ENCODE data around the gene FIGNL2. TPM values are rescaled to one million over a fixed set of nuclear protein-coding genes. Genes with fewer than 3 reads are reported as not detected.
"Not testable (repeated sequence)": the region's sequence is repeated elsewhere in the genome, so short reads cannot be mapped to it uniquely, and the experiment has no call there.

The FIGNL2 gene
- polyA plus RNA-seq, 1 donor from 2014 or later = not detected

DNA sequence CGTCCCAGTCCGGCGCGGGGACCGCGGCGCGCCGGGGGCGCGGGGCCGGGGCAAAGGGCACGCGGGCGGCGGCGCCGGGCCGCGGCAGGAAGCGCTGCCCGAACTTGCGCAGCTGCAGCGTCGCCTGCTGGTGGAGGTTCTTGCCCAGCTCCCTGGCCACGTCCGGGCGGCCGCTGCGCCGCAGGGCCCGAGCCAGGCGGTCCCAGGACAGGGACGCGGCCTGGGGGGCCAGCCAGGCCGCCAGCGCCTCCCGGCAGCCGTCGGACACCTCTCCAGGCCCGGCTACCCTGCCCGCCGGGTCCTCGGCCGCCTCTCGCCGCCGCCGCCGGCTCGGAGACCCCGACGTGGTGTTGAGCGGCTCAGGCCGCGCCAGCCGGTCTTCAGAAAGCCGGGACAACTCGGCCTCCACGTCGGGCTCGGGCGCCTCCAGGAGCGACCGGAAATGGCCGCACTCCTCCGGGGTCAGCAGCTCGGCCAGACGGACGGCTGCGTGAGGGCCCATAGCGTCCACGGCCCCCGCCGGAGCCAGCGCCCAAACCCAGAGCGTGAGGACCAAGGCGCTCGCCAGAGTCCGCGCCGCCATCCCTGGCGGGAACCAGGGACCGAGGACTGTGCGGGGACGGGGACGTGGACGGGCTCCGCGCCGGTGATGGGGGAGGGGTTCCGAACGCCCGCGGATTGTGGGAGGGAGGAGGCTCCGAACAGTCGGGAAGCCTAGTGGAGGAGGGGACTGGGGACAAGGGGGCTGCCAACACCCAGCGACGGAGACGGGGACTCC, 34.0 kb downstream of the FIGNL2 start:
- Mint-ChIP-seq H3K27ac (no peak overlapping the region), H3K27me3 (peaks cover 43% of the 10 kb centered on the region), H3K36me3 (peaks cover 9% of the 10 kb centered on the region), H3K4me1 (peaks cover 2 to 12% (median 3%) of the 10 kb centered on the region in 3 donors), H3K4me3 (peak overlapping the region; percentile 61 to 87 (median 84)), H3K9me3 (no peaks in the 10 kb centered on the region)

DNA sequence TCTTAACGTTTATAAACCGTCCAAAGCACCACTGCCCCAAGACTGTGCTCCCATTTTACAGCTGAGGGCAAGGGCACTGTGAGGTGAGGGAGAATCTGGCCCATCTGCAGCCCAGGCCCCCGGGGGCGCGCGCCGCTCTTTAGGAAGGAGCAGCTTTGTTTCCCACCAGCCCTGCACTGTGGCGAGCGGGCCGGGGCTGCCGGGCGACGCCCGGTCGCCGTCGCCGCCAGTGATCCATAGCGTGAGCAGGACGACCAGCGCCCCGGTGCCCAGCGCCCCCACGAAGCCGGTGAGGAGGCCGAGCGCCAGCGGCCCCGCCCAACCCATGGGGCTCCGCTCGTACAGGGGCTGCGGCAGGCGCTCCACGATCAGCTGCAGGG, 34.6 kb downstream of the FIGNL2 start:
- H3K27ac Mint-ChIP-seq = no peak overlapping the region
- H3K27me3 Mint-ChIP-seq = peaks cover 44% of the 10 kb centered on the region
- peaks cover 9% of the 10 kb centered on the region for H3K36me3 Mint-ChIP-seq
- peak overlapping the region in 3 of 4 donors; percentile 57 to 83 (median 76) for H3K4me3 Mint-ChIP-seq
- peaks cover 7 to 17% (median 8%) of the 10 kb centered on the region in 3 donors for H3K4me1 Mint-ChIP-seq
- no peaks in the 10 kb centered on the region for H3K9me3 Mint-ChIP-seq

DNA sequence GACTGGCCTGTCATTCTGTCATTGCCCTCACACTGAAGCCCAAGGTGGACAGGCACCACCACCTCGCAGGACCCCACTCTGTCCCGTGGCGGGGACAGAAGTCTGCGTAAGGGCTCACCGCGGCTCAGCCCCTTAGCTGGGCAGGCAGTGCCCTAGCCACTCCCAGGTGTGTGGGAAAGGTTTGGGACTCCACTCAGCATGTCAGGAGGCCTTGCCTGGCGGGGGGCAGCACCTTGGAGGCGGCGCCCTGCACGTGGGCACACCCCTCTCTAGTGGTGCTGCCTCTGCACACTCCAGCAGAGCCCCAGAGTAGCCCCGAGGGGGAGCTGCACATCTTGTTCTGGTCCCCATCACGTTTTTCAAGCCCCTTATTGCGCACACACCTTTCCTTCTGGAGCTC, 35.6 kb downstream of the FIGNL2 start:
- Mint-ChIP-seq H3K36me3 (peaks cover 9% of the 10 kb centered on the region), H3K9me3 (no peaks in the 10 kb centered on the region), H3K4me3 (peak overlapping the region in 3 of 4 donors; percentile 44 to 83 (median 76)), H3K4me1 (peaks cover 8 to 18% (median 8%) of the 10 kb centered on the region in 3 donors), H3K27me3 (peaks cover 48% of the 10 kb centered on the region), H3K27ac (no peak overlapping the region)

DNA sequence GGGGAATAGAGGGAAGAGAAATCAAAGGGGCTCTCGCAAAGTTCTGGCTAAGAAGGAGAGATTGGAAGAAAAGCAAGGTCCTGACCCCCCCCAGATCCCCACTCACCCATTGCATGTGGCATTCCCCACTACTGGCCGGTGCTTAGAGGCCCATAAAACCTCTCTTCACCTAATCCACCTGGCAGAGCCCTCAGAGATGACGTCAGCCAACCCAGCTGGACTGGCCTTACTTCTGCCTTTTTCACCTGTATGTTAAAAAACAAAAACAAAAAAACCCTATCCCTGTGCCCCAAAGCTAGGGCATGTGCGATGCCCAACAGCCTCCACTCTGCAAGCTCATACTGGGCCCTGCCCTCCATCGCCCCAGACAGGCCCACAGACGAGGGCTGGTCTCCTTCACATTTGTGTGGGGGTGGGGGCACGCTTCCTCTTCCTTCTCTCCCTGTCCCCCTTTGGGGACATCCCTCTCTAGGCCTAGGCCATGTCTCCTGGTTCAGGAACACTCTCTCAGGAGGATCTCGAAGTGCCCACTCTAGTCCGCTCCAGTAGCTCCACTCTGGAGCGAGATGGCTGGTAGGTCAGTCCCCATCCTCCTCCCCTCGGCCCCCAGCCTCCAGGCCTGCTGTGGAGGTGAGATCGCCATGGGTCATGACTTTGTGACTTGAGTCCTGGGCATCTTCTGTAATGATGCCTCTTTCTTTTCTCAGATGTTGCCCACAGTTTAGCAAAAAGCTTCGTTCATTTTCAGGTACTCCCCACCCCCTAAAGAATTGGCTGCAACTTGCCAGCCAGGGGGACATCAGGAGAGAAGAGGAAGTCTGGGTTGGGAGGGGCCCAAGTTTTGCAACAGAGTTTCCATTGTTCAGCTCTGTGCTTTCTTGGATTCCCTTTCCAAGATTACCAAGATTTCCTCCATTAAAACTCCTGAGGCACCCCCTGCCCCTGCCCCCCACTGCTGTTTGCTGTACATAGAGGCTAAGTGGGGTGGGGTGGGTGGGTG, 37.0 kb downstream of the FIGNL2 start:
- H3K4me3 Mint-ChIP-seq = peak overlapping the region in 1 of 4 donors; percentile 71
- H3K27me3 Mint-ChIP-seq = peaks cover 50% of the 10 kb centered on the region
- H3K36me3 Mint-ChIP-seq = peaks cover 3% of the 10 kb centered on the region
- no peaks in the 10 kb centered on the region for H3K9me3 Mint-ChIP-seq
- H3K4me1 Mint-ChIP-seq = peaks cover 8 to 18% (median 8%) of the 10 kb centered on the region in 3 donors
- no peak overlapping the region for H3K27ac Mint-ChIP-seq

DNA sequence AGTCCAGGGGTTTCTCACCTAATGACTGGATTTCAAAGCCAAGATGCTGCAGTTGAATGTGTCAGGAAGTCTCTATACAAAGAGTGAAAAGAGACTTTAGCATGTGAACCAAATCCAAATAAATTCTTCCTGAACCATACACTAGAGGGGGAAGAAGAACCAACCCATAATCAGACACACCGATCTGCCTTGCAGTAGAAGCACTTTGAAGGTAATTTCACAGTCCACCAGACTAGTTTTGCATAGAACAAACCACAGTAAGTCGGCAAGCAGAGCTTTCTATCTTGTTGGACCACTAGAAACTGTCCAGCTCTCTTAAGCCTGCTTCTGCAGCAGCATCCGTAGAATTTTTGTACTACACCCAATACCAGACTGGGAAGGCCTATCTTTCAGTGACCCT, 39.3 kb downstream of the FIGNL2 start:
- peak overlapping the region in 2 of 4 donors; percentile 10 to 43 for H3K4me3 Mint-ChIP-seq
- peaks cover 5 to 14% (median 8%) of the 10 kb centered on the region in 3 donors for H3K4me1 Mint-ChIP-seq
- peak overlapping the region in 1 of 3 donors; percentile 41 for H3K27ac Mint-ChIP-seq

DNA sequence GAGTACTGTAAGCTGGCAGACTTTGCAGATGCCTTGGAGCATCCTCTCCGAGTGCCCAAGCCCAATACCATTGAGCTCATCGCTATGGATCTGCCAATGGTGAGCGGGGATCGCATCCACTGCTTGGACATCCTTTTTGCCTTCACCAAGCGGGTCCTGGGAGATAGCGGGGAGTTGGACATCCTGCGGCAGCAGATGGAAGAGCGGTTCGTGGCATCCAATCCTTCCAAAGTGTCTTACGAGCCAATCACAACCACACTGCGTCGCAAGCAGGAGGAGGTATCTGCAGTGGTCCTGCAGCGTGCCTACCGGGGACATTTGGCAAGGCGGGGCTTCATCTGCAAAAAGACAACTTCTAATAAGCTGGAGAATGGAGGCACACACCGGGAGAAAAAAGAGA, 41.6 kb downstream of the FIGNL2 start:
- Mint-ChIP-seq H3K9me3 (no peaks in the 10 kb centered on the region), H3K4me1 (peaks cover 5 to 14% (median 6%) of the 10 kb centered on the region in 3 donors), H3K4me3 (no peak overlapping the region), H3K27ac (no peak overlapping the region), H3K27me3 (peaks cover 32% of the 10 kb centered on the region), H3K36me3 (no peaks in the 10 kb centered on the region)

More for the DNA sequence above, 39.3 kb downstream of the FIGNL2 start:
- Mint-ChIP-seq H3K27me3 (peaks cover 38% of the 10 kb centered on the region), H3K9me3 (no peaks in the 10 kb centered on the region), H3K36me3 (no peaks in the 10 kb centered on the region)

DNA sequence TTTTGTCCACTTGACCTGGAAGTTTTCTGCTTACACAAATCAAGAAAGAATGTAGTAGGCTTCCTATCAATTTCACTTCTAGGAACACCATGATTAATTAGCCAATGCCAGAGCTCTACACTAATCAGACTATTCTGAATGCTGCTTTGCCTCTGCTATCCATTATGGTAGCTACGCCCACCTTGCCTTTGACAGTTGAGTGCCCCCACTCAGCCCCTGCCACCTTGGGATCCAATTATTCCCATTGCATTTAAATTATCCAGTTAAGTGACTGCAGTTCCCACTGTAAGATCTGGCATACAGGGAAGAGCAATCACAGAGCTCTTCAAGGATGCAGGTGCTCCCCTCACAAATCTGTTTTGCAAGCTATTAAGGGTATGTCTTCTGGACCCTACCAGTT, 47.5 kb downstream of the FIGNL2 start:
- Mint-ChIP-seq H3K27me3 (no peaks in the 10 kb centered on the region), H3K4me3 (no peak overlapping the region), H3K4me1 (no peaks in the 10 kb centered on the region), H3K9me3 (no peaks in the 10 kb centered on the region), H3K27ac (no peak overlapping the region), H3K36me3 (peaks cover 1% of the 10 kb centered on the region)

DNA sequence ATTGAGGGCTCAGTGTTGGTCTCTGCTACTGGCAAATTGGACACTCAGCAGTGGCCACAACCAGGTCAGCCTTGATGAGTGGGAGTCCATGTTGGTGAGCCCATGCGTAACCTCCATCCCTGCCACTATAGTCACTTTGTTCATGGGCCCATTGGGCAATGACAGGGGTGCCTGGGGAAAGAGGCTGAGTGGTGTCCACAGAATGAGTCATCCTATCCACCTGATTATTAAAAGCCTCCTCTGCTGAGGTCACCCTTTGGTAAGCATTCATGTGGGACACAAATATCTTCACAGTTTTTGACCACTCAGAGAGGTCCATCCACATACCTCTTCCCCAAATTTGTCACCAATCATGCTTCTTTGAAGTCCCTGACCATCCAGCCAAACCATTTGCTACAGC, 50.0 kb downstream of the FIGNL2 start:
- Mint-ChIP-seq H3K4me3 (no peak overlapping the region), H3K27me3 (peaks cover 2% of the 10 kb centered on the region), H3K9me3 (no peaks in the 10 kb centered on the region), H3K4me1 (no peaks in the 10 kb centered on the region), H3K36me3 (peaks cover 1% of the 10 kb centered on the region), H3K27ac (no peak overlapping the region)

DNA sequence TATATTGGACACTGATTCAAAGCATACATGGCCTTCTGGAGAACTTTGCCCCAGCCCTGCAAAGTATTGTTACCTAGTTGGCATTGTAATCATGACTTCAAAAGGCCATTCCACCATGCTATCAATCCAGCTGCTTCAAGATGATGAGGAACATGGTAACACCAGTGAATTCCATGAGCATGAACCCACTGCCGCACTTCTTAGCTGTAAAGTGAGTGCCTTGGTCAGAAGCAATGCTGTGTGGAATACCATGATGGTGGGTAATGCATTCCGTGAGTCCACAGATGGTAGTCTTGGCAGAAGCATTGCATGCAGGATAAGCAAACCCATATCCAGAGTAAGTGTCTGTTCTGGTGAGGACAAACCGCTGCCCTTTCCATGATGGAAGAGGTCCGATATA, 50.5 kb downstream of the FIGNL2 start:
- not testable (repeated sequence) for H3K27ac Mint-ChIP-seq, H3K9me3 Mint-ChIP-seq, H3K36me3 Mint-ChIP-seq, H3K27me3 Mint-ChIP-seq, H3K4me1 Mint-ChIP-seq, H3K4me3 Mint-ChIP-seq

DNA sequence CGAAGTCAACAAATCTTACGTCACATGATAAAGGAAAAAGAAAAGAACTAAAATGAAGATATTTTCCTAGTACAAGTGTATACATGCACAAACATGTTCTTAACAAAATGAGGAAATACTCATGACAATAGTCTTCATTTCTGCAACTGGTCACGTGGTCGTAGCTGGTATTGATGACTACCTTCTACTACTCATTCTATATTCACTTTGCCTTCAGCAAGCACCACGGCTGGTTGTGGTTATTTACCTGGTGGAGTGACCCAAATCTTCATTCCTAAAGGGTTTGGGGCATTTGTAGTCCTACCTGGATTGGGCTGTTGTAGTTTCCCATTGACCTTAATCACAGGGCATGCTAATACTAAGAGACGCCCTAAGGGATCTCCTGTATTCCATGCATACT, 51.2 kb downstream of the FIGNL2 start:
- H3K27ac Mint-ChIP-seq = no peak overlapping the region
- no peaks in the 10 kb centered on the region for H3K4me1 Mint-ChIP-seq
- H3K27me3 Mint-ChIP-seq = peaks cover 2% of the 10 kb centered on the region
- H3K4me3 Mint-ChIP-seq = no peak overlapping the region
- H3K9me3 Mint-ChIP-seq = no peaks in the 10 kb centered on the region
- H3K36me3 Mint-ChIP-seq = peaks cover 1% of the 10 kb centered on the region

DNA sequence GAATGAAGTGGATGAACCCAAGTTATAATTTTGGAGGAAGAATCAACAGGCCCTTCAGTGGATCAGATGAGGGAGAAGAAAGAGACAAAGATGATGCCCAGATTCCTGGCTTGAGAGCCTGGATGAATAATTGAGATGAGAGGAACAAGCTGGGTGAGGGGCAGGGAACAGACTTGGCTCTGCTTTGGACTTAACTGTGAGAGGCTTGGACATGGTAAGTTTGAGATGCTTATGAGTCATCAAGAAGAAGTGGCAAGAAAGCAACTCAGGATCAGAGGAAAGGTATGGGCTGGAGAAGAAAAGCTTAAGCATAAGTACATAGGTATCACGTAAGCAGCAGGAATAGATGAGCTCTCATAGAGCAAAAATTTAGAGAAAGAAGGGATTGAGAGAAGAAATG, 55.3 kb downstream of the FIGNL2 start:
- Mint-ChIP-seq H3K4me3 (no peak overlapping the region), H3K27ac (no peak overlapping the region), H3K4me1 (no peaks in the 10 kb centered on the region), H3K27me3 (peaks cover 2% of the 10 kb centered on the region), H3K9me3 (no peaks in the 10 kb centered on the region), H3K36me3 (no peaks in the 10 kb centered on the region)

DNA sequence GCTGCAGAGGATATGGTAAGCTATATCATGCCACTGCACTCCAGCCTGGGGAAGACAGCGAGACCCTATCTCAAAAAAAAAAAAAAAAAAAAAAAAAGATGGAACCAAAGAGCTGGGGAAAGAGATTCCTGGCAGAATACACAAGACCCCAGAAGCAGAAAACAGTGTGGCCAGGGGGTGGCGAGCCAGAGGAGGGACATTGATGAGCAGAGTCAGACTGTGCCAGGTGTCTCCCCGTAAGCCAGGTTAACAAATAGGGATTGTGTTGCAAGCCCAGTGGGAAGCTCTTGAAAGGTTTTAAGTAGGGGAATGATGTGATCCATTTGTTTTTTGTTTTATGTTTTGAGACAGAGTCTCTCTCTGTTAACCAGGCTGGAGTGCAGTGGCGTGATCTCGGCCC, 56.1 kb downstream of the FIGNL2 start:
- Mint-ChIP-seq H3K9me3 (no peaks in the 10 kb centered on the region), H3K4me1 (no peaks in the 10 kb centered on the region), H3K4me3 (no peak overlapping the region), H3K27ac (no peak overlapping the region), H3K27me3 (peaks cover 2% of the 10 kb centered on the region), H3K36me3 (no peaks in the 10 kb centered on the region)

DNA sequence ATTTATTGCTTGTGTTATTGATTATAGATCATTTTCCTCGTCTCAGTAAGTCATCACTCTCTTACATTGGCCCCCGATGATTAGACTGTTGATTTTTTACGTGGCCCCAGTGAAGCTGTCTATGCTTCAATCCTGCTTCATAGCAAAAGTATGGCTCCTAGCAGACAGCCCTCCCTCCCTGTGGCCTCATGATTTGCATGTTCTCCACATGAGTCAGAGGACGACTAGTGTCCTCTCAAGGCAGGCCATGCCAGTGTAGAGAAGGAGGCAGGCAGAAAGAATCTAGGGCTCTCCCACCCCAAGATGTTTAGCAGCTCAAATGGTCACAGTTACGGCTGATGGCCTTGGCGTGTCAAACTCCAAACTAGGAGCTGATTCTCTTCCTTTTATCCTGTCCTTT, 59.6 kb downstream of the FIGNL2 start:
- Mint-ChIP-seq H3K4me1 (no peaks in the 10 kb centered on the region), H3K27me3 (no peaks in the 10 kb centered on the region), H3K36me3 (no peaks in the 10 kb centered on the region), H3K9me3 (no peaks in the 10 kb centered on the region), H3K4me3 (no peak overlapping the region), H3K27ac (no peak overlapping the region)

DNA sequence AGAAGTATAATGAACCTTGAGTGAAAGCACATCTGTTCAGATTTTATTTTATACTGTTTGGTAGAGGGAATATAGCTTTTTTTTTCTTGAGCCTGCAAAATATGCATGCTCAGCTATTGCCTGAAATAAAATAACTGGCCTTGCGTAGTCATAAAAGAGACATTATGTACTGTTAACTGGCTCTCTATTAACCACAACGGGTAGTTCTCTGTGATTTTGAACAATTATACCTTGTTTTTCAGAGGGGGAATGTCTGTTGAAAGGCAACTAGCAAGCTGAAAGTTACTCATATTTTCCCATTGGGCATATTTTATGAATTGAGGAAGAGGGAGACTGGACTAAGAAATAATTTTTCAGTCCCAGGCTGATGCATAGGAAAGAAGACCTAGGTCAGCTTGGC, 62.6 kb downstream of the FIGNL2 start:
- Mint-ChIP-seq H3K27me3 (peaks cover under 1% of the 10 kb centered on the region), H3K4me1 (no peaks in the 10 kb centered on the region), H3K36me3 (no peaks in the 10 kb centered on the region), H3K9me3 (no peaks in the 10 kb centered on the region), H3K4me3 (no peak overlapping the region), H3K27ac (no peak overlapping the region)

DNA sequence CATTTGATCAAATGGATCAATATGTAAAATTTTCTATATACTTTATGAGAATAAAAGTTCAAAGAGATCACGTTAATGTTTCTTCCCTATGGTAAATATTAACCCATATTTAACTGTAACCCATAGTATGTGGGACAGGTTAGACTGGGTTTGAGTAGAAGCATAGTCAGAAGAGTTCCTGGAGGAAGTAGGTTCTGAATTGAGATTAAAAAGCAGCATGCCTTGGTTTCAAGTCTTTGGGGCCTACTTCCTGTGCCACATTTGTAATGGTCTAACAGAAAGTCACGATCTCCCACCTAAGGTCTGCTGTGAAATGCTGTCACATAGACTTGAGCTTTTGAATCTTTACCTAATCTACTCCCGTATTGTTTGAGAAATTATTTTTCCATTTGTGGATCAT, 63.8 kb downstream of the FIGNL2 start:
- no peaks in the 10 kb centered on the region for H3K36me3 Mint-ChIP-seq
- no peaks in the 10 kb centered on the region for H3K4me1 Mint-ChIP-seq
- peaks cover 3% of the 10 kb centered on the region for H3K27me3 Mint-ChIP-seq
- no peak overlapping the region for H3K4me3 Mint-ChIP-seq
- no peaks in the 10 kb centered on the region for H3K9me3 Mint-ChIP-seq
- H3K27ac Mint-ChIP-seq = no peak overlapping the region

Measured in IgD-negative memory B cell (primary cell).